ENCODE results near the gene RELCH.
"Not testable (repeated sequence)": the region's sequence is repeated elsewhere in the genome, so short reads cannot be mapped to it uniquely, and the experiment has no call there.

RELCH gene, protein sequence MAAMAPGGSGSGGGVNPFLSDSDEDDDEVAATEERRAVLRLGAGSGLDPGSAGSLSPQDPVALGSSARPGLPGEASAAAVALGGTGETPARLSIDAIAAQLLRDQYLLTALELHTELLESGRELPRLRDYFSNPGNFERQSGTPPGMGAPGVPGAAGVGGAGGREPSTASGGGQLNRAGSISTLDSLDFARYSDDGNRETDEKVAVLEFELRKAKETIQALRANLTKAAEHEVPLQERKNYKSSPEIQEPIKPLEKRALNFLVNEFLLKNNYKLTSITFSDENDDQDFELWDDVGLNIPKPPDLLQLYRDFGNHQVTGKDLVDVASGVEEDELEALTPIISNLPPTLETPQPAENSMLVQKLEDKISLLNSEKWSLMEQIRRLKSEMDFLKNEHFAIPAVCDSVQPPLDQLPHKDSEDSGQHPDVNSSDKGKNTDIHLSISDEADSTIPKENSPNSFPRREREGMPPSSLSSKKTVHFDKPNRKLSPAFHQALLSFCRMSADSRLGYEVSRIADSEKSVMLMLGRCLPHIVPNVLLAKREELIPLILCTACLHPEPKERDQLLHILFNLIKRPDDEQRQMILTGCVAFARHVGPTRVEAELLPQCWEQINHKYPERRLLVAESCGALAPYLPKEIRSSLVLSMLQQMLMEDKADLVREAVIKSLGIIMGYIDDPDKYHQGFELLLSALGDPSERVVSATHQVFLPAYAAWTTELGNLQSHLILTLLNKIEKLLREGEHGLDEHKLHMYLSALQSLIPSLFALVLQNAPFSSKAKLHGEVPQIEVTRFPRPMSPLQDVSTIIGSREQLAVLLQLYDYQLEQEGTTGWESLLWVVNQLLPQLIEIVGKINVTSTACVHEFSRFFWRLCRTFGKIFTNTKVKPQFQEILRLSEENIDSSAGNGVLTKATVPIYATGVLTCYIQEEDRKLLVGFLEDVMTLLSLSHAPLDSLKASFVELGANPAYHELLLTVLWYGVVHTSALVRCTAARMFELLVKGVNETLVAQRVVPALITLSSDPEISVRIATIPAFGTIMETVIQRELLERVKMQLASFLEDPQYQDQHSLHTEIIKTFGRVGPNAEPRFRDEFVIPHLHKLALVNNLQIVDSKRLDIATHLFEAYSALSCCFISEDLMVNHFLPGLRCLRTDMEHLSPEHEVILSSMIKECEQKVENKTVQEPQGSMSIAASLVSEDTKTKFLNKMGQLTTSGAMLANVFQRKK

GRCh38 chr18:62186774-62187542, at the start of gene RELCH, which contains the start of gene PIGN:
TSS of gene RELCH (plus strand) at chr18:62187255. CDS start at chr18:62187506, 251 bp downstream.
TSS of gene PIGN (minus strand) at chr18:62187056. CDS start at chr18:62161353, 25,703 bp downstream.
- DNase-seq: peak; percentile 97

GRCh38 chr18:62138461-62139235, 48.4 kb upstream of the RELCH start:
- DNase-seq: no peak

- DNase-seq: no peak
Measured at GRCh38 chr18:62140259-62140658, 46.8 kb upstream of the RELCH start.

DNA sequence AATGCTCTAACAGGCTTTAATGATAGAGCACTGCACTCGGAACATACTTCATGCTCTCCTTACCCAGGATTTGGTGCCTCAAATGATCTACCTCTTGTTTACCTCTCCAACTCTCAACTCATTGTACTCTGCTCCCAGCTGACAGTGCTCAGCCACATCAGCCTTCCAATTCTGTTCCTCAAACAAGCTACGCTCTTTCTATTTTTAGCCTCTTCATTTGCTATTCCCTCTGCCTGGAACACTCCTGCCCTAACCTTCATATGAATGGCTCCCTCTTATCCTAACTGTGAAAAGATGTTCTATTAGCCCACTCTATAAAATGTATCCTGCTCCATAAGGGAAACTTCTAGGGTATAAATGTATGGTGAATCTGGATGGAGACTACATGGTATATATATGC, 42.7 kb upstream of the RELCH start:
- DNase-seq: no peak

- DNase-seq: no peak
Measured at GRCh38 chr18:62151068-62151771, 35.8 kb upstream of the RELCH start.

DNA sequence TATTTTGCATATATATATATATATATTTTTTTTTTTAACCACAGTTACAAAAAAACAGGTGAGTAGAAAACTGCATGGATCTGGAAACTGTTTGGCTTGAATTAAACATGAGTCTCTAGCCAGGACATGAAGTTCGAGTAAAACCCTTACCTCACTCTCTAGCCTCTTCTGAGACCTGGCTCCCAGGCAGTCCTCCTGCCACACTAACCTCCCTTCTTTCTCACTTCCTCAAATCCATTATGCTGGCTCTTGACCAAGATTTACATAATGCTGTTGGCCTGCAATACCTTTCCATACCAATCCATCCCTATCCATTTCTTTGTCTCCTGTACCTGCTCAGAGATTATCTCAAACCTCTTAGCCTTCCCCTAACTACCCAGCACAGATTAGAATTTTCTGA, 34.2 kb upstream of the RELCH start:
- DNase-seq: no peak

DNA sequence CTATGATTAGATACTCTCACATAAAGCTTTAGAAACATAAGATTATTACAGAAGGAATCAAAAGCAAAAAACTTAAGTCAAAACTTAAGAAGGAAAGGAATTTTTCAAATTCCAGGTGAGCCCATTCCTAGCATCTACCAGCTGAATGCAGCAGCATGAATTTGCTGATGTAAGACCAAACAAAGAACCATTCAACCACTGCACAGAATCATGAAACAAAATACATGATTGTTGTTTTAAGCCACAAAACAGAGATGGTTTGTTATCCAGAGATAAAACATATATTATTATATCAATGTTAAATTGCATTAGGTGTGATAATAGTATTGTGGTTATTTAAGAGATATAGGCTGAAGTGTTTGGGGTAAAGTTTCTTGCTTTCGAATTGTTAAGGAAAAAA, 29.2 kb upstream of the RELCH start:
- no peak for DNase-seq

- DNase-seq: no peak
Measured at GRCh38 chr18:62164310-62164709, 22.7 kb upstream of the RELCH start.

DNA sequence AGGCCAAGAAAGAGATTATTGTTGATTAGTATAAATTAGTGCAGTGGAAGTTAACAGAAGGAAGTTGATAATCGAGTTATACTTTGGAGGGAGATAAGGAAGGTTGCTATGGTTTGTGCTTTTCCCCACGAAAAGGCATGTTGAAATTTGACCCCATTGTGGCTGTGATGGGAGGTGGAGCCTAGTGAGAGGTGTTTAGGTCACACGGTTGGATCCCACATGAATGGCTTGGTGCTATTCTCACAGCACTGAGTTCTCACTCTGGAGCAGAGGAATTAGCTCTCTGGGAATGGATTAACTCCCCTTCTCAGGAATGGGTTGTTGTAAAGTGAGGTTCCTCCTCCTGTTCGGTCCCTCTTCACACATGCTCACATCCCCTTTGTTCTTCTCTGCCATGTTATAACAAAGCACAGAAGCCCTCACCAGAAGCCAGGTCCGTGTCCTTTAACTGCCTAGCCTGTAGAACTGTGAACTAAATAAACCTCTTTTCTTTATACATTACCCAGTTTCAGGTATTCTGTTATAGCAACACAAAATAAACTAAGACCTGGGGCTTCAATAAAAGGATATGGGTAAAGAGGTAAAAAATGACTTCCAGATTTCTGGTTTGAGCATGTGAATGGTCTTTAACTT, 22.1 kb upstream of the RELCH start:
- DNase-seq: no peak

GRCh38 chr18:62165583-62165982, 21.5 kb upstream of the RELCH start:
- no peak for DNase-seq

- DNase-seq: not testable (repeated sequence)
Measured at GRCh38 chr18:62166524-62166923, 20.5 kb upstream of the RELCH start.

DNA sequence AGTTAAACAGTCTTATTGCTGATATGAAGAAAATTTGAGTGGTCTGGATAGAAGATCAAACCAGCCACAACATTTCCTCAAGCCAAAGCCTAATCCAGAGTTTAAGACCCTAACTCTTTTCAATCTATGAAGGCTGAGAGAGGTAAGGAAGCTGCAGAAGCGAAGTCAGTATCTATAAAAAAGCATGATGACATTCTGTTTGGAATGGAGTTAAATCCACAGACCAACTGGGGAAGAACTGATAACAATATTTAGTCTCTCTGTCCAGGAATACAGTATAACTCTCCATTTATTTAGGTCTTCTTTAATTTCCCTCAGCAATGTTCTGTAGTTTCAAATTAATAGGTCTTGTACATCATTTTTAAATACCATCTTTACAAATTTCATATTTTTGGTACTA, 16.2 kb upstream of the RELCH start:
- no peak for DNase-seq

DNA sequence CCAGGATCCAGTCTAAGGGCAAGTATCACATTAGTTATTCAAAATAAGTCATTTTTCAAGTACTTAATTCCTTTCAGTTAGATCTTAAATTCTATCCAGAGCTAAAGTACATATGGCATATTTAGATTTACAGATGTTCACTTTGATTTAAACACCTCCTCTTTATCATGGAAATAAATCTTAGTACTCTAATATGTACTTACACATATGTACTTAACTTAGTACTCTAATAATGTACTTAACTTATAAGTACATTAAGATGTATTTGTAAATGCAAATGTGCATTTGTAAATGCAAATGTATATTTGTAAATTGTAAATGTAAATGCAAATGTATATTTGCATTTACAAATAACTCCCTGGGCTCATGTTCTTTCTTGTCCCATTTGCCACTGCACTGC, 14.8 kb upstream of the RELCH start:
- DNase-seq: no peak

GRCh38 chr18:62175521-62175920, 11.5 kb upstream of the RELCH start:
- no peak for DNase-seq

DNA sequence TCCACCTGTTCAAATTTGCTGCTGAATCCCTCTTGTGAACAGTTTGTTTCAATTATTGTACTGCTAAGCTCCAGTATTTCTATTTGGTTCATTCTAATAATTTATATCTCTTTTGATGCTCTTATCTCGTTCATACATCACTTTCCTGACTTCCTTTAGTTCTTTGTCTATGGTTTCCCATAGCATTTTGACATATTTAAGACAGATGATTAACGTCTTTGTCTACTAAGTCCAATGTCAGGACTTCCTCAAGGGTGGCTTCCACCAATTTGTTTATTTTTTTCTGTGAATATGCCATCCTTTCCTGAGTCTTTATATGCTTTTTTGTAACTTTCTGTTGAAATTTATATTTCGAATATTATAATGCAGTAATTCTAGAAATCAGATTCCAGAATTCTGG, 9.8 kb upstream of the RELCH start:
- DNase-seq: no peak

GRCh38 chr18:62179213-62179612, 7.8 kb upstream of the RELCH start:
- no peak for DNase-seq

DNA sequence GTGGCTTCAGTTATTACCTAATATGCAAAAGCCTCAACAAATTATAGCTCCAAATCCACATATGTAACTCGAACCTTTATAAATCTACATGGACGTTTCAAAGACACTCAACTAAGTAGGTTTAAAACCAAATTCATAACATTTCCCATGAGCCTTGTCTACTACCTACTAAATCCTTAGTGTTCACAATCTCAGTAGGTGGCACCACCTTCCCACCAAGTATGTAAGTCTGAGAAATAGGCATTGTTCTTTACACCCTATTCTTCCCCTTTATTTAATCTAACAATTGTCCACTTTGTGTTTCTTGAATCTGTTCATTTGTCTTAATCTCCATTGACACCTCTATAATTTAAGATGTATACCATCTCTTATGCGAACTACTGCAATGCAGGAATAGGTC, 4.8 kb upstream of the RELCH start:
- no peak for DNase-seq

DNA sequence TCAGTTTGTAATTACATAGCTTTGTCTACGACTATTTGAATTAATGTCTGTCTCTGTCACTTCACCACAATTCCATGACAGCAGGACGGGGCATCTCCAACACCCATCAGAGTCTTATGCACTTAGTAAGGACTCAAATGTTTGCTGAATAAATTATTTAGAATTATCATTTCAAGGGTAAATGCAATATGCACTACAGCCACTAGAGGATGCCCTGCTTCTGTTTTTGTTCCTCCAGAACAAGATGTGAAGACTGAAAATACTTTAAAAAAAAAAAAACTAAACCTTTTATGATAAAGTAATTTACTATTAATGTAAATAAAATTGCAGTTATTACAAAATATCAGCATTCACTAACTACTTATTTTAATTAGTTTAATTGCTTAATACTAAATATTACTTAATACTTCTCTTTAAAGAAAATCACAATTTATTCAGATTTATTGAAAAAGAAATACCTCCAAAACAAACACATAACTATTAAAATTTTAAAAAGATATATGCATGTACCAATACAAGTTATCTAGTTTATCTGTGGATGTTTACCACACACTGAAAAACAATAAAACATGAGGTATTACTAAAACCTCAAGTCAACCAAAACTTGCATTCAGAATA, 3.4 kb upstream of the RELCH start:
- peak; percentile 31 for DNase-seq

DNA sequence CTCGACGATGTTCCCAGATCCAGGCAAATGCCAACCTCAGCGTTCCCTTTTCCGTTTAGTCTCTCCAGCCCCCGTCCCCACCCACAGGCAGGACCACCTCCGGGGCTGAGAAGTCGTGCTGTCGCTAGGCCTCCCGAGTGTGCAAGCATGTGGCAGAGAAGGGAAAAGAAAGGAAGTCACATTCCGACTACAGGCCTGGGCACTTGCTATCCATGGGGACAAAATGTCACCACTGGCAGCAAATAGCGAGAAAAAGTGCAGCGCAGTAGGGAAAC, 619 bp upstream of the RELCH start:
- DNase-seq: peak; percentile 51
